Activated CD8-positive, alpha-beta memory T cell treated with anti-CD3 and anti-CD28 coated beads, Interleukin-2, amount 10 ng/mL, durations not matched to agents 7 days and 5 days (primary cell): ENCODE data around the gene SLC7A11. TPM values are rescaled to one million over a fixed set of nuclear protein-coding genes. Genes with fewer than 3 reads are reported as not detected.

Experiments
- ATAC-seq: fragments of 150-1000 bp; cut with Tn5 transposase; one replicate; pipeline ENCODE4 v1.10.0; 2021; ENCODE audit warnings: moderate library complexity
- CTCF ChIA-PET: fragments of 350-600 bp; sonication (Branson Sonifier 250); formaldehyde crosslinking; loops from one replicate; lab custom pipeline; 2021; ENCODE audit warnings: antibody characterized with exemption; lab: Charles Lee
- DNase-seq: peaks from one replicate; pipeline ENCODE4 v3.0.0-alpha.2; 2020
- H3K27ac Mint-ChIP-seq: one replicate; pipeline ENCODE4 v1.8.0; 2021; ENCODE audit warnings: mild to moderate bottlenecking, mixed read lengths
- H3K27me3 Mint-ChIP-seq: one replicate; pipeline ENCODE4 v1.8.0; 2021; ENCODE audit warnings: mixed read lengths
- H3K36me3 Mint-ChIP-seq: one replicate; pipeline ENCODE4 v1.8.0; 2021; ENCODE audit warnings: mild to moderate bottlenecking, mixed read lengths
- H3K4me1 Mint-ChIP-seq: one replicate; pipeline ENCODE4 v1.8.0; 2021; ENCODE audit warnings: mixed read lengths
- H3K4me3 Mint-ChIP-seq: one replicate; pipeline ENCODE4 v1.8.0; 2021; ENCODE audit warnings: mild to moderate bottlenecking, moderate library complexity, mixed read lengths
- H3K9me3 Mint-ChIP-seq: one replicate; pipeline ENCODE4 v1.8.0; 2022; ENCODE audit warnings: low read depth, mixed read lengths
- total RNA-seq, 2 experiments: library from RNA; stranded (reverse); gene quantifications; one replicate each; pipeline ENCODE4 v1.2.3, GENCODE V29; 2021

Gene SLC7A11
- total RNA-seq, 2 experiments from 2014 or later: 5.2 to 6.7 TPM

DNA sequence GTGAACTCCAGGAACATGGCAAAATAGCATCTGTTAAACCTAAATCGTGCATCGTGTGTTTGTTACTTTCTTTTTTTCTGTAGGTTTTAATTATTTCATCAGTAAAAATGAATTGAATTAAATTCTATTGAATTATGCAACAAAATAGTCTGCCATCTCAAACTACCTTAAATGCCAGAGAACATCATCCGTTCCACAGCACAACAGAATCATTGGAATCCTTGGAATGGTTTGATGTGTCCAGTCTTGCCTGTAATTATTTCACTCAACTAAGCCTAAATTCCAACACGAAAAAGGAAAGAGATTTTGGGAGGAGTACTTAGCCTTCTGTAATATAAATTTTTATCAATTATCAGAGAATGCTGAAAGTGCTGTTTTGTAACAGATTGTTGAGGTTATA, 17.1 kb upstream of the SLC7A11 start:
- CTCF ChIA-PET: no interaction called here
- ATAC-seq (no peak), DNase-seq (no peak)
- H3K4me3 Mint-ChIP-seq: no peak overlapping the region
- no peak overlapping the region for H3K27ac Mint-ChIP-seq
- H3K4me1 Mint-ChIP-seq: peaks cover 2% of the 10 kb centered on the region
- H3K9me3 Mint-ChIP-seq: no peaks in the 10 kb centered on the region
- H3K27me3 Mint-ChIP-seq: peaks cover 22% of the 10 kb centered on the region
- no peaks in the 10 kb centered on the region for H3K36me3 Mint-ChIP-seq

GRCh38 chr4:138256608-138257007, 14.5 kb upstream of the SLC7A11 start:
- no peak overlapping the region for H3K4me3 Mint-ChIP-seq
- no peaks in the 10 kb centered on the region for H3K36me3 Mint-ChIP-seq
- CTCF ChIA-PET: no interaction called here
- H3K27ac Mint-ChIP-seq: no peak overlapping the region
- peaks cover 20% of the 10 kb centered on the region for H3K27me3 Mint-ChIP-seq
- no peaks in the 10 kb centered on the region for H3K9me3 Mint-ChIP-seq
- peaks cover 2% of the 10 kb centered on the region for H3K4me1 Mint-ChIP-seq
- ATAC-seq: no peak
- no peak for DNase-seq

- H3K27ac Mint-ChIP-seq: no peak overlapping the region
- CTCF ChIA-PET: no interaction called here
- DNase-seq (no peak), ATAC-seq (no peak)
- H3K36me3 Mint-ChIP-seq: no peaks in the 10 kb centered on the region
- H3K4me3 Mint-ChIP-seq: no peak overlapping the region
- H3K27me3 Mint-ChIP-seq: peaks cover 15% of the 10 kb centered on the region
- no peaks in the 10 kb centered on the region for H3K9me3 Mint-ChIP-seq
- peaks cover 2% of the 10 kb centered on the region for H3K4me1 Mint-ChIP-seq
Observed at GRCh38 chr4:138255917-138256597, 13.9 kb upstream of the SLC7A11 start.

DNA sequence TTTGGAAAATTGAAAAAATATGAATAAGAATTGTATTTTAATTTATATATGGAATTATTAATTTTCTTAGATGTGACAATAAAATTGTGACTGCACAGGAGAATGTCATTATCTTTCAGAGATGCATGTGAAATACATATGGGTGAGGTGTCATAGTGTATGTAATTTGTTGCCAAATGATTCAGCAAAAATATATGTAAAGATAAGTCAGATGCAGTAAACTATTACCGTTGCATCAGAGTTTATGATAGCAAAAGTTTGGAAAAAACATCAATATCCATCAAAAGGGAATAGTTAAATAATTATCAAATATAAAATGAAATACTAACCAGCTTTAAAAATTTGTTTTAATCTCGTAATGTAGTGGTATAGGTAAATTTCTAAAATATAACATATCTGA, 10.4 kb upstream of the SLC7A11 start:
- CTCF ChIA-PET: no interaction called here
- Mint-ChIP-seq H3K9me3 (no peaks in the 10 kb centered on the region), H3K4me3 (no peak overlapping the region), H3K27ac (no peak overlapping the region), H3K27me3 (peaks cover 2% of the 10 kb centered on the region), H3K4me1 (peaks cover 2% of the 10 kb centered on the region), H3K36me3 (no peaks in the 10 kb centered on the region)
- ATAC-seq (no peak), DNase-seq (no peak)

DNA sequence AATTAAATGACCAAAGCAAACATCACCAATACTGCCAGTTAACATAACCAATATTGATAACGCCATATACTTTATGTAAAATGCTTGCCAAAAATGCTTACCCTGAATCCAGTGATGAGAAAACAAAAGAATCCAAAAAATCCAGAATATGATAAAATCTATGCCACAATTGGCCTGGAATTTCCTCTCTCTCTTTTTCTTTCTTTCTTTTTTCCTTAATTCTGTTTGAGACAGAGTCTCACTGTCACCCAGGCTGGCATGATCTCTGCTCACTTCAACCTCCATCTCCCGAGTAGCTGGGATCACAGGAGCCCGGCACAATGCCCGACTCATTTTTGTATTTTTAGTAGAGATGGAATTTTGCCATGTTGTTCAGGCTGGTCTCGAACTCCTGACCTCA, 9.8 kb upstream of the SLC7A11 start:
- no peak overlapping the region for H3K4me3 Mint-ChIP-seq
- H3K27ac Mint-ChIP-seq: no peak overlapping the region
- ATAC-seq: no peak
- H3K4me1 Mint-ChIP-seq: peaks cover 2% of the 10 kb centered on the region
- CTCF ChIA-PET: no interaction called here
- no peaks in the 10 kb centered on the region for H3K36me3 Mint-ChIP-seq
- no peak for DNase-seq
- no peaks in the 10 kb centered on the region for H3K9me3 Mint-ChIP-seq
- H3K27me3 Mint-ChIP-seq: peaks cover 2% of the 10 kb centered on the region

- CTCF ChIA-PET: no interaction called here
- Mint-ChIP-seq H3K27ac (no peak overlapping the region), H3K27me3 (peaks cover 2% of the 10 kb centered on the region), H3K4me3 (no peak overlapping the region), H3K4me1 (no peaks in the 10 kb centered on the region), H3K36me3 (no peaks in the 10 kb centered on the region), H3K9me3 (no peaks in the 10 kb centered on the region)
- DNase-seq (no peak), ATAC-seq (no peak)
Observed at GRCh38 chr4:138249132-138249531, 7.0 kb upstream of the SLC7A11 start.

- Mint-ChIP-seq H3K27ac (no peak overlapping the region), H3K9me3 (no peaks in the 10 kb centered on the region), H3K4me3 (no peak overlapping the region), H3K4me1 (peaks cover 3% of the 10 kb centered on the region), H3K27me3 (peaks cover 2% of the 10 kb centered on the region), H3K36me3 (no peaks in the 10 kb centered on the region)
- CTCF ChIA-PET: no interaction called here
- DNase-seq: no peak
- no peak for ATAC-seq
Observed at GRCh38 chr4:138248058-138248457, 5.9 kb upstream of the SLC7A11 start.

- Mint-ChIP-seq H3K4me1 (peaks cover 3% of the 10 kb centered on the region), H3K36me3 (no peaks in the 10 kb centered on the region), H3K4me3 (no peak overlapping the region), H3K27ac (no peak overlapping the region), H3K27me3 (peaks cover 2% of the 10 kb centered on the region), H3K9me3 (no peaks in the 10 kb centered on the region)
- ATAC-seq (no peak), DNase-seq (no peak)
- CTCF ChIA-PET: no interaction called here
Observed at GRCh38 chr4:138247643-138248042, 5.5 kb upstream of the SLC7A11 start.

- H3K27me3 Mint-ChIP-seq: no peaks in the 10 kb centered on the region
- peak overlapping the region; percentile 48 for H3K27ac Mint-ChIP-seq
- no peaks in the 10 kb centered on the region for H3K9me3 Mint-ChIP-seq
- H3K4me1 Mint-ChIP-seq: peaks cover 17% of the 10 kb centered on the region
- peaks cover 4% of the 10 kb centered on the region for H3K36me3 Mint-ChIP-seq
- DNase-seq (no peak), ATAC-seq (no peak)
- CTCF ChIA-PET: no interaction called here
- H3K4me3 Mint-ChIP-seq: no peak overlapping the region
Observed at GRCh38 chr4:138243369-138243768, 1.2 kb upstream of the SLC7A11 start.

- peaks cover 17% of the 10 kb centered on the region for H3K4me1 Mint-ChIP-seq
- H3K36me3 Mint-ChIP-seq: peaks cover 4% of the 10 kb centered on the region
- no peaks in the 10 kb centered on the region for H3K9me3 Mint-ChIP-seq
- ATAC-seq: no peak
- no peak for DNase-seq
- no peaks in the 10 kb centered on the region for H3K27me3 Mint-ChIP-seq
- peak overlapping the region; percentile 98 for H3K27ac Mint-ChIP-seq
- CTCF ChIA-PET: interaction anchor here (1.4 kb wide), 1 partner anchor 33 kb away, joined by 3 read pairs; no protein-coding TSS in a partner anchor
- peak overlapping the region; percentile 85 for H3K4me3 Mint-ChIP-seq
Observed at GRCh38 chr4:138242834-138243156, 646 bp upstream of the SLC7A11 start.

DNA sequence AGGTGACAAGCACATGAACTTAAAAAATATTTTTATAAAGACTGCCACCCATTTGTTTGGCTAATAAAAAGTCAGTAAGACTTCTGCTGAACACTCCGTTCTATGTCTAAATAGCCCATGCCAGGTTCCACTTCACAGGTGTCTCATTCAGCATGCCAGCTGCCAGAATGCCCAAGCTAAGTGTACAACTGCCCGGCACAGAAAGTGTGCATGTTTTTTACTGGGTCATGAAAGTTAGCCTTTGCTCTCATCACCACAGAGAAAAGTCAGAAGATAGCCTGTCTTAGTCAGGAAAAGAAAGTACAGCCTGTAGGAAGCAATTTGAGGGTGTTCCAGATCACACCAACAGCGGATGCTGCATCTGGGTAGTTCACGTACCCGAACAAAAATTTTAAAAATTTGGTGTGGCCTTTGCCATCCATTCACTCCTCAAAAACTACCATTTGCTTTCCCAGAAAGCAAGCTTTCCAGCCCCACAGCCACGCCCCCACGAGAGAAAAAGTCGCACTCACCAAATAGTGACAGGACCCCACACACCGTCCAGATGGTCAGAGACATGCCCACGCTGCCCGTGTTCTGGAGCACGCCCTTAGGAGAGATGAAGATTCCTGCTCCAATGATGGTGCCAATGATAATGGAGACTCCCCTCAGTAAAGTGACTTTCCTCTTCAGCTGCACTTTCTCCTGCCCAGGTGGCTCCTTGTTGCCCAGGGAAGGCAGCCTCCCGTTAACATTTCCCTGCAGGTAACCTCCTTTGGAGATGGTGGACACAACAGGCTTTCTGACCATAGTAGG, 671 bp downstream of the SLC7A11 start:
- Mint-ChIP-seq H3K36me3 (peaks cover 5% of the 10 kb centered on the region), H3K9me3 (no peaks in the 10 kb centered on the region), H3K4me1 (peaks cover 18% of the 10 kb centered on the region), H3K27me3 (no peaks in the 10 kb centered on the region), H3K4me3 (peak overlapping the region; percentile 85), H3K27ac (peak overlapping the region; percentile 98)
- ATAC-seq (peak; percentile 6), DNase-seq (peak; percentile 45)
- CTCF ChIA-PET: interaction anchor here (1.4 kb wide), 1 partner anchor 32 kb away, joined by 3 read pairs; no protein-coding TSS in a partner anchor

DNA sequence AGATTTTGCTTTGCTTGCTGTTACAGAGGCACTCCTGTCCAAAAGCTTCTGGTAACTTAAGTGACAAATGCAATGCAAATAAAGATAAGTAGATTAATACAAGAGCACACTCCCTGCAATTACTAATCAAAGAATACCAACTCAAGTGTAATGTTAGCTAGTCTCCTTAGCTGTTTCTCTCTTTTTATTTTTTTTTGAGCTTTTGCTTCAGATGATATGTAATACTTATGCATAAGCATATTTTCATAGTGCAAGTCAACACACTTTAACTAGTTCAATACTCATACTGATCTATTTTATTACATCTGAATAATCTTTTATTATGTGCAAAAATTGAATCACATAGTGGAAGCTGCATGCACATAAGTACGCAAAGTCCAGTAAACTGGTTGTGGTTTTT, 2.7 kb downstream of the SLC7A11 start:
- DNase-seq: no peak
- Mint-ChIP-seq H3K36me3 (peaks cover 13% of the 10 kb centered on the region), H3K9me3 (no peaks in the 10 kb centered on the region), H3K27ac (no peak overlapping the region), H3K4me3 (peak overlapping the region; percentile 56), H3K27me3 (no peaks in the 10 kb centered on the region), H3K4me1 (peaks cover 28% of the 10 kb centered on the region)
- CTCF ChIA-PET: no interaction called here
- ATAC-seq: no peak

GRCh38 chr4:138238521-138239292, 3.4 kb downstream of the SLC7A11 start:
- peaks cover 13% of the 10 kb centered on the region for H3K36me3 Mint-ChIP-seq
- CTCF ChIA-PET: no interaction called here
- no peak overlapping the region for H3K4me3 Mint-ChIP-seq

More at GRCh38 chr4:138238521-138239292, 3.4 kb downstream of the SLC7A11 start:
- Mint-ChIP-seq H3K27me3 (no peaks in the 10 kb centered on the region), H3K27ac (peak overlapping the region; percentile 19), H3K9me3 (no peaks in the 10 kb centered on the region), H3K4me1 (peaks cover 28% of the 10 kb centered on the region)
- ATAC-seq (no peak), DNase-seq (no peak)
